AG10803 (cell line): Measurements from ENCODE around the gene CTCFL.
A peak's percentile ranks its signal among the peaks of the same experiment; 100 is the strongest.

Source experiments
- DNase-seq: peaks from one replicate; pipeline ENCODE4 v3.0.0; 2010; ENCODE audit warnings: low read depth
- H3K4me3 ChIP-seq: 2 replicates; pipeline ENCODE4 v1.5.1; 2011; ENCODE audit warnings: mild to moderate bottlenecking, low read length, control low read depth
- TF ChIP-seq, protein P1 (sequence below): conservative IDR thresholded peaks from 2 replicates; pipeline ENCODE4 v1.5.1; 2011; ENCODE audit warnings: mild to moderate bottlenecking, low read length, control low read depth, inconsistent platforms

Gene CTCFL

DNA sequence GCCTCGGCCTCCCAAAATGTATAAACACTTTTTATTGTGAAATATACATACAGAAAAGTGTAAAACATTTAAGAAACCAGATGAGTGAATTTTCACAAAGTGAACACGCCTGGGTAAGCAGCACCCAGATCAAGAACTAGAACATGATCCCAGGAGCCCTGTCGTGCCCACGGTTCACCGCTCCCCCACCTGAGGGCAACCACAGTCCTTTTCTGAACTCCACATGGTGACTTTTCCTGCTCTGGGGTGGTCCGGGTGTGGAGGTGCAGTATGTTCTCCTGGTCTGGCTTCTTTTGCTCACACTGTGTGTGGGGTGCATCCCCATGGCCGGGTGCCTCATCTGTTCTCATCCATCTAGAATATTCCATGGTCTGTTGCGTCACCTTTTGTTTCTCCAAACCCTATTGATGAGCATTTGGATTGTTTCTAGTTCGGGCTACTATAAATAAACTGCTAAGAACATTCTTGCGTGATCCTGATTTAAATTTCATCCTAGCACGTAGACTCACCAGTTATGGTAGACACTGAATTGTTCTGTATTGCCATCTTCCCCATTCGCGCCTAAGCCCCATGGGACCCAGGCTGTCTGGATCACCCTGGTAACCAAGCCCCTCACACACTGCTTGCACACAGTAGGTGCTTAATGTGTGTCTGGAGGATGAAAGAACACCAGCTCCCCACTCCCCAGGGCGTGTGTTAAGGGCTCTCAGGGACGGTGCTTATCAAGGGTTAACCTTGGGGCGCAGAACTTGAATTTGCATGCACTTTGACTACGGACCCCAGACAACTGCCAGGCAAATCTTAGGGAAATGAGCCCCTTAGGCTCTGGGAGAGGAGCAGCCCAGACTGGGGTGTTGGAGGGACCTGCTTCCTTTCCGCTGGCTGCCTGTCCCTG, 56.2 kb downstream of the CTCFL start:
- TF ChIP-seq, protein P1, sequence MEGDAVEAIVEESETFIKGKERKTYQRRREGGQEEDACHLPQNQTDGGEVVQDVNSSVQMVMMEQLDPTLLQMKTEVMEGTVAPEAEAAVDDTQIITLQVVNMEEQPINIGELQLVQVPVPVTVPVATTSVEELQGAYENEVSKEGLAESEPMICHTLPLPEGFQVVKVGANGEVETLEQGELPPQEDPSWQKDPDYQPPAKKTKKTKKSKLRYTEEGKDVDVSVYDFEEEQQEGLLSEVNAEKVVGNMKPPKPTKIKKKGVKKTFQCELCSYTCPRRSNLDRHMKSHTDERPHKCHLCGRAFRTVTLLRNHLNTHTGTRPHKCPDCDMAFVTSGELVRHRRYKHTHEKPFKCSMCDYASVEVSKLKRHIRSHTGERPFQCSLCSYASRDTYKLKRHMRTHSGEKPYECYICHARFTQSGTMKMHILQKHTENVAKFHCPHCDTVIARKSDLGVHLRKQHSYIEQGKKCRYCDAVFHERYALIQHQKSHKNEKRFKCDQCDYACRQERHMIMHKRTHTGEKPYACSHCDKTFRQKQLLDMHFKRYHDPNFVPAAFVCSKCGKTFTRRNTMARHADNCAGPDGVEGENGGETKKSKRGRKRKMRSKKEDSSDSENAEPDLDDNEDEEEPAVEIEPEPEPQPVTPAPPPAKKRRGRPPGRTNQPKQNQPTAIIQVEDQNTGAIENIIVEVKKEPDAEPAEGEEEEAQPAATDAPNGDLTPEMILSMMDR = no peak
- no peak for DNase-seq
- no peak overlapping the region for H3K4me3 ChIP-seq

GRCh38 chr20:57467742-57468141, 57.2 kb downstream of the CTCFL start:
- H3K4me3 ChIP-seq = no peak overlapping the region
- DNase-seq = no peak
- TF ChIP-seq, protein P1 = no peak

DNA sequence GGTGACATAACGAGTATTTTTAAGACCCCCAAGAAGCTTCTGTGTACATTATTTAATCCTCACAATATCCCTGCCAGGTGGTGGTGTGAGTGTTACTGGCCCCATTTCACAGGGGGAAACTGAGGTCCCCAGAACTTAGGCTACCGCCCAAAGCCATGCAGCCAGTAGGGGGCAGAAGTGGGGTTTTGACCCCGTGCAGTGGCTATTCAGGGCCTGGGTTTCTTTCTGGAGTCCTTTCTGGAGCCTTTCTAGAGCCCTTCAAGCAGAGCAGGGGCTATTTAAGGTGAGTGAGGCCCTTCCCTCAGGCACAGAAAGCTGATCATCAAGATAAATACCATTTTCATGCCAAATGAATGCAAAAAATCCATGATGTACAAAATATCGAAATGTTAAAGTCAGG, 59.0 kb downstream of the CTCFL start:
- TF ChIP-seq, protein P1 = no peak; the same call in 1 of the 2 replicates
- no peak for DNase-seq
- H3K4me3 ChIP-seq = no peak overlapping the region

GRCh38 chr20:57465486-57465885, 59.5 kb downstream of the CTCFL start:
- TF ChIP-seq, protein P1 = no peak
- no peak overlapping the region for H3K4me3 ChIP-seq
- DNase-seq = no peak

DNA sequence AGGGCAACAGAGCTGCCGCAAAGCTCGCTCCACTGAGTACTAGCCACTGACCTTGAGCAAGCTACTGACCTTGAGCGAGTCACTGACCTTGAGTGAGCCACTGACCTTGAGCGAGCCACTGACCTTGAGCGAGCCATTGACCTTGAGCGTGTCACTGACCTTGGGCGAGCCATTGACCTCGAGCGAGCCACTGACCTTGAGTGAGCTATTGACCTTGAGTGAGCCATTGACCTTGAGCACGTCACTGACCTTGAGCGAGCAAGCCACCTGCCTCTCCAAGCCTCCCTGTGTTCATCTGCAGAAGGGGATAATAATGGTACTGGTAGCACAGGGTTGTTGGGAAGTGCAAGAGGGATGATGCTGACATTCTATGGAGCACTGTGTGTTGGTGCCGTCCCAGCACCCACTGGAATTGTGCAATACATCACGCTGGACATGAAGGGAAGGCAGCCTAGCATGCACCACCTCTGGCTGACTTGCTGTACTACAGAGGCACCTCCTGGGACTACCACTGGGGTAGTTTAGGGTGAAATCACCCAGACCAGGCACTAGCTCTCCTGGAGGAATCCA, 60.2 kb downstream of the CTCFL start:
- TF ChIP-seq, protein P1 = peak; percentile 40
- no peak overlapping the region for H3K4me3 ChIP-seq
- DNase-seq = no peak

- TF ChIP-seq, protein P1 = no peak
- DNase-seq = no peak
- no peak overlapping the region for H3K4me3 ChIP-seq
Observed at GRCh38 chr20:57462781-57463180, 62.2 kb downstream of the CTCFL start.

DNA sequence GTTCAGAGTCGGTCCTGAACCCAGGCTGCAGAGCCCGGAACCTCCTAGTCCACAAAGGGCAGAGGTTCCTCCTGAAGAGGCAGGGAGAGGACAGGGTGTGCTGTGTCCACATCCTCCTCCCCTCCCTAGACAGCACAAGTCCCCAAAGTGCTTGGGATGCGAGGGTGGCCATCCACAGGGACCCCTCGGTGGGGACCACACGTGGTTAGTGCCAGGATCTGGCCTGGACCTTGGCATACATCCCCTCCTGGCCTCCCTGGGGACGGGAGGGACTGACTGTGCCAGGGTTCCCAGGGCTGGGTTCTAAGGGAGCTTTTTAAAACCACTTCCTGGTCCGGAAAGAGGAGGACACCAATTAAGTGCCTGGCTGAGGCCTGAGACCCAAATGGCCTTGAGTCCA, 63.2 kb downstream of the CTCFL start:
- DNase-seq = no peak
- no peak overlapping the region for H3K4me3 ChIP-seq
- TF ChIP-seq, protein P1 = no peak
